Activated CD8-positive, alpha-beta memory T cell treated with anti-CD3 and anti-CD28 coated beads for 36 hours (primary cell): Measurements from ENCODE around the gene CADPS2. TPM values are rescaled to one million over a fixed set of nuclear protein-coding genes. Genes with fewer than 3 reads are reported as not detected.

Experiments
- CTCF ChIA-PET: fragments of 350-600 bp; sonication (Branson Sonifier 250); formaldehyde crosslinking; loops from one replicate; lab custom pipeline; 2021; ENCODE audit warnings: antibody characterized with exemption; lab: Charles Lee
- POLR2A ChIA-PET: fragments of 350-600 bp; sonication (Branson Sonifier 250); formaldehyde crosslinking; loops from one replicate; lab custom pipeline; 2021; ENCODE audit warnings: antibody characterized with exemption; lab: Charles Lee
- total RNA-seq, 2 experiments: library from RNA; stranded (reverse); gene quantifications; one replicate each; pipeline ENCODE4 v1.2.3, GENCODE V29; 2021

CADPS2 gene
- total RNA-seq, 2 experiments from 2014 or later = not detected

DNA sequence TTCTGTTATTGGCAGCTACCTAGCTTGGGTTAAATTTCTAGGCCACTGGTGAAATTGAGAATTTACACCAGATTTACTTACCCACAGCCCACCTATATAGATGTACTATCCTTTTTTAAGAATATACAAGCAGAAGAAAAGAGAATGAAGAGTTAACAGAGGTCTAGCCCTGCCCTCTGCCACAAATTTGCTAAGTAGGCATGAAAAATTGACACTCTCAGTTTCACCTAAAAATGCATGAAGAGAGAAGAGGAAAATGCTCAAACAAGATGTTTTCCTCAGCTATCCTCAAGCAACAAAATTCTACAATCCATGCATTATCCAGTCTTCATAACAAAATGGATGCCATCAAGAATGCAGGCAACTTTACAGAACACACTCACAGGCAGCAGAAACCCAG is 158.9 kb downstream of the CADPS2 start:
- CTCF ChIA-PET = no interaction called here

DNA sequence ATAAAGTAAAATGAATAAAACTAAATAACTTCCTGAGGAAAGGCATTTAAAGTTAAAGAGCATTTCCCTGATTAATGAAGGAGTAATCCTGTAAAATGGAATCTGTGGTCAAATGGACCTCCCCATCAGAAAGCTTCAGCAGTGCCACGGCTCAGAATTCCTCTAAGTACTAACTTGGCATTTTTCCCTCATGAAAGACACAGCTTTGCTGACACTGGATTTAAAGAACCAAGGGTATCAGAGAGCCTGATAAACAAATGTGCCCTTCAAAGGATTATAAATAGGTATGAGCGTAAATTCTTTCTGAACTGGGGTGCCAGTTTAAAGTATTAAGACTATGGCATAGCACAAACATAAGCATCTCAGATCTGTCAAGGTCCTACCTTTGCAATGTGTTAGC is 159.4 kb downstream of the CADPS2 start:
- ChIA-PET CTCF (no interaction called here), POLR2A (no interaction called here)

More for the DNA sequence above, 158.9 kb downstream of the CADPS2 start:
- POLR2A ChIA-PET = no interaction called here

DNA sequence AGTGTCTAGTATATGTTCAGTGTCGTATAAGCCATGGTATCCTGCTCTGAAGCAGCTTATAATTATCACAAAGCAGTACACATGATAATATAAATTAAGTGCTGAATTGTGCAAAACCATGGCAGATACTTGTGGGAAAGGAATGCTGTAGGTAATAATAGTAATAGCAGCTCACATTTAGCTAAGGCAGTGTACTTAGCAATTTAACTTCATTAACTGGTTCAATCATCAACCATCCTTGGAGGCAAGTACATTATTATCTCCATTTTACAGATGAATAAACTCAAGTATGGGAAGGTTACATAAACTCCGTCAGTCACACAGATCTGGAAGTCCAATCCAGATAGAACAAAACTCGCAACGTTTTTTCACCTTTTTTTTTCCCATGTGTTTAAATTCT is 161.9 kb downstream of the CADPS2 start:
- ChIA-PET POLR2A (no interaction called here), CTCF (no interaction called here)

DNA sequence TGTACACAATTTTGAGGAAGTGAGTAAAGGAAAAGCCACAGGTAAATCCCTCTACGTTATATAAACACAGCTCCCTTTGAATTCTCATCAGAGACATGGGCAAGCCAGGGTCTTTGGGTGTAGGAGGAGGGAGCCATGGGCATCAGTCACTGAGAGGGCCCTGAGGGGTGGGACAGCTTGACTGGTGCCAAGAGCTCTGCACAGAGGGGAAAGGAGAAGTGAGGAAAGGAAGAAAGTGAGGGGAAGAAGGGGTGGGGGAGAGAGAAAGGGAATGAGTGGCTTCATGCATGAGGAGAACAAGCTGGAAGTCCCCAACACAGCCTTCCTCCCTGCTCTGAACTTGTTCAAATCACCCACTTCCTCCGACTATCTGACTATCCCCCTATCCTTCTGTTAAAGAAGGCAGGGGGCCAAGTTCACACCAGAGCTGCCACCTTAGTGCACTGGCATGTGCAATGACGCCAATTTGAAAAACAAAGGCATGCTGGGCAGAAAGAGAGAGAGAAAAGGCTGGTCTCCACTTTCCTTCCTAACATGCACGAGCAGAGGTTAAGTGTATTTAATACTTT is 167.2 kb downstream of the CADPS2 start:
- CTCF ChIA-PET = no interaction called here
- POLR2A ChIA-PET = no interaction called here

DNA sequence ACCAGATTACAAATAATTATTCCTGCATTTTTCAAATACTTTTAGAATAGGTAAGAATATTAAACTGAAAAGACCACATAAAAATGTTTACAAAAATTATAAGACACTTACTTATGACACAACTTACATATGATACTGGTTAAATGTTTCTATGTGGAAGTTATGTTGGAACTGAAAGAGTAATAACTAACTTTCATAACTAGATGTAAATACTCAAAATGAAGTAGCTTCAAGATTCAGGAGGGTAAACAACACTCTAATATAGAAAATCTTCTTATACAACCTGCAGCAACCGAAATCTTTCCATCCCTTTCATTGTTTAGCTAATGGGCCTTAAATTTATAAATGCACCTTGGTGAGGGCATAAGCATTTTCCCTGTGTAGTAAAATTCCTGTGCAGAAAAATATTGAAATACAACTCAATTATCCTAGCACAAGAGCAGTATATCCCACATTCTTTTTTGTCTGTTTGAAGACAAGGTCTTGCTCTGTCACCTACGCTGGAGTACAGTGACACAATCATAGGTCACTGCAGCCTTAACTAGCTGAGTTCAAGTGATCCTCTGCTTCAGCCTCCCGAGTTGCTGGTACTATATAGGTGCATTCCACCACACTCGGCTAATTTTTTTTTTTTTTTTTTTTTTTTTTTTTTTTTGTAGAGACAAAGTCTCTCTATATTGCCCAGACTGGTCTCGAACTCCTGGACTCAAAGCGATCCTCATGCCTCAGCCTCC is 168.7 kb downstream of the CADPS2 start:
- CTCF ChIA-PET = no interaction called here

DNA sequence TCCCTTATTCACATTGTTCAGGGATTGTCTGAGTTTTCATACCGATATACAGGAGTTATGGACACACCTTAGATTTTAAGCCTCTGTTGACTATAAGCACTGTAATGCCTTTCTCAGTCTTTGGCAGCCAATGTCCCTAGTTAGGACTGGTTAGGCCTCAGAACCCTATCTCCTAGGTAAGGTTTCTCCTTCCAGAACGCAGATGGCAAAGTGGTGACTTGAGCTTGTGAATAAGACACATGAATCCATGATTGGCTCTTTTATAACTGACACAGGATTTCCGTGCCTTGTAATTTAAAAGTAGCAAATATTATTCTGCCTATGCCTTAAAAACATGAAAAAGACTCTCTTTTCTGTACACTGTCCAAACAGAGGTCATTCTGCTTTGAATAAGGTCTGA is 171.1 kb downstream of the CADPS2 start:
- POLR2A ChIA-PET = no interaction called here
- CTCF ChIA-PET = no interaction called here

More for the DNA sequence above, 168.7 kb downstream of the CADPS2 start:
- POLR2A ChIA-PET = no interaction called here

DNA sequence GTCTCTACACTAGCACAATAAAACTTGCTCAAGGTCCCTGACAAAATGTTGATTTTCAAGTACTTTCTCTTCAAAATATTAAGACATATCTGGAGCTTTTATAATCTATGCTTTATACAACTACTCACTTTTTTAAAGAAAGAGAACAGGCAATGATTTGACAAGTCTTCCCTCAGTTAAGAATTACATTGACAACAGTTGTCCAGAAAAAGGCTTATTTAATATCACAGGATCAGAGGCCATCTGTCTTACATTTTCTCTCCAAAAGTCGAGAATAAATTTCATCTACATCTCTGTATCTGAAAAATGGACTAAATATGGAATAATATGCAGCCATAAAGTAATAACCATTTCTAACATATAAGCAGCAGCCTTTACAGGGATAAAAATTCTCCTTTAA is 175.3 kb downstream of the CADPS2 start:
- ChIA-PET POLR2A (no interaction called here), CTCF (no interaction called here)

DNA sequence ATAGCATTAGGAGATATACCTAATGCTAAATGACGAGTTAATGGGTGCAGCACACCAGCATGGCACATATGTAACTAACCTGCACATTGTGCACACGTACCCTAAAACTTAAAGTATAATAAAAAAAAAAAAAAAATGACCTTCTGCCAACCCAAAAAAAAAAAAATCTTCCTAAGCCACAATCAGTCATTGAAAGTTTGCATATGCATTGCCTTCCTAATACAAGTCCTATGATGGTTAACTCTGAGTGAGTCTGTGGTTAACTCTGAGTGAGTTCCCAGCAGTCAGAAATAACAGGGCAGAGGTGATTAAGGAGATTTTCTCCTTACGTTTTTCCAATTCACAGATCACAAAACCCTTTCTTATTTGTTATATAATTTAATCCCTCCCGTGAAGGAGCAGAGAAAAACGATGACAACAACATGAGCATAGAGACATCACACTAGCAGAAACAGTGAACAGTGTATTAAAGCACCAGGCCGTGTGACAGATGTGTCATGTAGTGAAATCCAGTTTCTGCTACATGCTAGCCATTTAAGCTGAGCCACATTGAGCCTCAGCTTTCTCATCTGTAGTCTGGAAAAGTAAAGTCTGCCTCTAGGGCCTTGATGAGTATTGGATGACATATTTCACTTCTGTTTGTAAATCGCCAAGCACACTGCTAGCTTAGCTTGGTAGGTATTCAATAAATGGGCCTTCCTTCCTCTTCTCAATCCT is 176.2 kb downstream of the CADPS2 start:
- ChIA-PET POLR2A (no interaction called here), CTCF (no interaction called here)

DNA sequence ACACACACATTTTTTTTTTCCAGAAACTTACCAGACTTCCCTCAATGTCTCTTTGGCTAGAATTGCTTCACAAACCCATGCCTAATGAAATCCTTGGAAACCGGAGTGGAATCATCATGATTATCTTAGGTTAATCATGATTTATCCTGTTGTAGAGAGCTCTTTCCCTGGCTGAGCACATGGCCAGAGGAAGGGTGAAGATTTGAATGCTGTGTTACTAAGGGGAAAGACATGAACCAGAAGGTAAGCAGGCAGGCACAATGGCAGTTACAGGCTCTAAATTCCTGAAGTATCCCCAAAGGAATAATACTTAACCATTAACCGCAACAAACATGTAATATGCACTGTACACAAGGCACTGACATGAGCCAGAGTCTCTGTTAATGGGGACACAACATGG is 179.4 kb downstream of the CADPS2 start:
- CTCF ChIA-PET = no interaction called here

DNA sequence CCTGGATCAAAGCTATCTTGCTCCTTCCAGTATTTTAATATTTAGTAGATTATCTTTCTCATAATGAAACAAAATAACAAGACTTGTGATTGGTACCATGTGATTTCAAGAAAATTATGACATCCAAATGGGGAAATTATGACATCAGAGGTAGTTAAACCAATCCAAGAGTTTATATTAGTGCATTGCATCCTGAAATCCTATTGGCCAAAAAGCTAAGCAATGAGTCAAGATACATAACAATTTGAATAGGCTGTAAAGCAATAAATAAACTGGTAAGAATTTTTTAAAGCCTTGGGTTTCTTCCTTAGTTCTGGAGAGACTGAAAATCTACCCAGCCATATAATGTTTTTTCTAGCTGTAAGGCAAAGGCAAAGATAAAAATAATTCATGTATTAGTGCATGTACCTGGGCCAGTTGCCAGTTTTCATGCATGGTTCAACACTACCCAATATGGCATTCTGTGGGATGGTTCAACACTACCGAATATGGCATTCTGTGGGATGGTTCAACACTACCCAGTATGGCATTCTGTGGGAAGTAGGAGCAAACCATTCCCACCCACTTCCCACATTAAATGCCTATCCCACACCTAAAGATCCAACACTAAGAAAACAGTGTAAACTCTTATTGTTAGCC is 183.3 kb downstream of the CADPS2 start, which contains the start of gene RNF148:
Gene RNF148, minus strand, starts transcription at position 51 of the 639 bp plus-strand sequence. CDS start 172 bp downstream, outside the sequence.
- POLR2A ChIA-PET = no interaction called here
- CTCF ChIA-PET = no interaction called here

More for the DNA sequence above, 179.4 kb downstream of the CADPS2 start:
- POLR2A ChIA-PET = no interaction called here

DNA sequence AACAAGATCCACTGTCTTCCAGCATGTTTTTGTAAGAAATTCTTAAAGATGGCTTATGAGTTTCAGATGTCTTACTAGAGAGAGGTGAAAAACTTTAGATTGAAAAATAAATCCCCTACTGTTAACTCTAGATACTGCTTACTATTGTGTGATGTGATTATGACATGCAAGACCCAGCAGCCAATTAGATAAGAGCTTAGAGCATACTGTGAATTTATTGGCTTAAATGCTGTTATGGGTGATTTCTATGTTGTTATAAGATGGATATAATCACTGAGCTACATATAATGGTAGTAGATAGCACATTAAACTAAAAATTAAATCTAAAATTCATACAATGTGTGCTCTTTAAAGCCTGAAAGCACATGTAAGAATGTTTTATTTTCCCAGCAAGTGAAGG is 187.2 kb downstream of the CADPS2 start, which contains the start of gene RNF133:
Gene RNF133, minus strand, starts transcription at position 101 of the 400 bp plus-strand sequence. CDS start 199 bp downstream, outside the sequence.
- ChIA-PET CTCF (no interaction called here), POLR2A (no interaction called here)

DNA sequence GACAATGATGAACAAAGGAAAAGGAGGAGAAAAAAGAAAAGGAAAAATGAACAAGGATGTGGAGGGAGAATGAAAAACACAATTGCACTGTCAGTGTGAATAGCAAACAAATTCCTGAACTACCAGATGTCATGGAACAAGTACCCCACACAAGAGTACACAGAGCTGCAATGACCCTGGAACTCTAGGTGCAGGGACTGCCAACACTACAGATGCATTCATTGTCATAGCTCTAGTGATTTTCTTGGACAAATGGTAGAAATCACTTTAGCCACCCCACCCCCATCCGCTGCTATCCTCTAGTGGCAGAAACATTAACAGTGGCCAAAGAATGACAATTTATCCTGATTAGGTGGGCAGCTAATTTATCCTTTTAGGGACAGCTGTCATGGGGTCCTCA is 190.4 kb downstream of the CADPS2 start:
- ChIA-PET POLR2A (interaction anchor here (0.6 kb wide), 1 partner anchor 108 kb away, joined by 8 read pairs; no protein-coding TSS in a partner anchor), CTCF (no interaction called here)

DNA sequence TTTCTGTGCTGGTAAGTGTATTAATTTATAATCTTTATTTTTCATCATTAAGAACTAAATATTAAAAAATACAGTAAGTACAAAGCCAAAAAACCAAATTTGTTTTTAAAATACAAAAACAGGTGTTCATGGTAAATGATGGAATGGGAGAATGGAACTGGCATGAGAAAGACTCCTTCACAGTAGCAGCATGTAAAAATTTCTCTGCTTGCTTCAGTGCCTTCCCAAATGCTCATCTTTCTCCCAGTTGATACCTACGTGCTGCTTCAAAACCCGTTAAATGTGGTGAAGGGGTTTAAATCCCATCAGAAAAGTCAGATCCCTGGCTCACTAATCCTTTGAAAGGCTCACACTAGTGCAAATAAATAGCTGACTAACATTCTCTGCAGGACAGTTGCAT is 191.6 kb downstream of the CADPS2 start:
- CTCF ChIA-PET = no interaction called here
- POLR2A ChIA-PET = no interaction called here

DNA sequence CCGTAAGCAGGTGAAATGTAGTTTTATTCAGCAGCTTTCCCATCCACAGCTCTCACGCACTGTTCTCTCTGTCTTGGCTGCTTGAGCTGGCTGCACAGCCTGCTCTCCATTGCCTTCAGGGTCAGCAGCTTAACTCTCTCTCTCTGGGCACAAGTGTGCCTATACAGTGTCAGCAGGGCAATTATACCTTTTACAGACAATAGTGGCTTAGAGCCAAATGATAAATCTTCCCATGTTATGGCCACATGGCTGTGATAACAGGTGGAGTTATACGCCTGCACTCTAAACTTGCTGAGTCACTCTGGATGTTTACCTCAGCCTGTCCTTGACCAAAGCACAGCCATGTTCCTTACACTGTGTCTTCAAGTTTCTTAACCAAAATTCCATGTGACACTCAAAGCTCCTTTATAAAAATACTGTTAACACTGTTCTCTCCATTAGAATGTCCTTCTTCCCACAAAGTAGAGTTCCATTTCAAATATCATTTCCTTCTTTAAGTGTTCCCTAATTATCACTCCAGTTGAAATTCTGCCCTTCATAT is 193.4 kb downstream of the CADPS2 start:
- POLR2A ChIA-PET = no interaction called here
- CTCF ChIA-PET = no interaction called here

DNA sequence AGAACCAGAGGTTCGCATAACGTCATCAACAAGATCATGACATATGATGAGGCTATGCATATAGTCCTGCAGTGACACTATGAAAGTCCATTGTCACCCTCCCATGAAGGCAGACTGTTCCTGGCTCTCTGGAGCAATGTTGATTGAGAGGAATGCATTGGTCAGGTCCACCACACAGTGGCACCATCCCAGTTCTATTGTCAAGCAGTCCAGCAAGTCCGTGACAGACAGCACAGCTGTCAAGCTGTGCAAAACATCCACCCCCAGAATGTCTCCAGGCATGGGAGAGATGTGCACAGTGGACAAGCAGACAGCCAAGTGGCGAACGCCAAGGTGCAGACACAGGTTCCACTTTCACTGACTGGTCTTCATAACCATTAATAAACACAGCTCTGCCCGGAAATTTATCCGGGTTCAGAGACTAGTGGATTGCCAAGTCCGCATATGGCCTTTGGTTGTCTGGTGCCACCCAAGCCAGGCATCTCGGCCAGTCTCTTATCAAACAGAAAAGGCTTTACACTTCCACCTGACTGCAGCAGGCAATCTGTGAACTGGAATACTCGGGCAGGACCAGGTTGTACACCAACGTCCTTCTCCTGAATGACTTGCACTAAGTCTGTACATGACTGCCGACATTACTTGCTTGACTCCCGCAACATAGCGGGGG is 194.6 kb downstream of the CADPS2 start:
- CTCF ChIA-PET = no interaction called here
- POLR2A ChIA-PET = no interaction called here

DNA sequence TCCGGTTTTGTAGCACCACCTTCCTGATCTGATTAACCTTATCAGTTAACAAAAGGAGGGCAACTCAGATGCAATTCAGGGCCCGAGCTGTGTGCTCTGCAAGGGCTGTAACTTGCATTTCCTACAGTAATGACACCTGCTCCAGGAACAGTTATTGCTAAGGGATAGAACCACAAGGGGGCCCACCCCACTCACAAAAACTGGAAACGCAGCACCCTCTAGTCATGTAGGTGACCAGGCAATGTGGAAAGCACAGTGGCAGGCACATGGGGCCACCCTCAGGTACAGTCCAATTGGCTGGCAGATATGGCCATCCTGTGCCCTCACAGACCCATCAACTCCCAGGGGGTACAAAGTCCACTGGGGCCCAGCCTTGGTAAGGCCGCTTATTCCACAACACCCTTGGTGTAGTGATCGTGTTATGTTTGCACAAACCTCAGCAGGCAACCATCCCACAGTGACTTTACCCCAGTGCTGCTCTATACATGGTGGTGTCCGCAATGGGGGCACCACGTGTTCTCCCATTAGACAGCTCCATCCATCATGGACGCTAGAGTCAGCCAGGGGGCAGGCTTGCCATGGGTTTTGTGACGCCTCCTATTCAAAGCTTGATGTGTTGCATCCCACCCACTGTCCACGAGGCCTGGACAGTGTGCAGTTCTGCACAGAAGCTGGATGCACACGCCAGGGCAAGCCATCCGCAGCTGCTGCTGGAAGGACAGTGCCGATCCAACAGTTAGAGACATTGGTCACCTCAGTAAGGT is 196.7 kb downstream of the CADPS2 start:
- ChIA-PET POLR2A (no interaction called here), CTCF (no interaction called here)

DNA sequence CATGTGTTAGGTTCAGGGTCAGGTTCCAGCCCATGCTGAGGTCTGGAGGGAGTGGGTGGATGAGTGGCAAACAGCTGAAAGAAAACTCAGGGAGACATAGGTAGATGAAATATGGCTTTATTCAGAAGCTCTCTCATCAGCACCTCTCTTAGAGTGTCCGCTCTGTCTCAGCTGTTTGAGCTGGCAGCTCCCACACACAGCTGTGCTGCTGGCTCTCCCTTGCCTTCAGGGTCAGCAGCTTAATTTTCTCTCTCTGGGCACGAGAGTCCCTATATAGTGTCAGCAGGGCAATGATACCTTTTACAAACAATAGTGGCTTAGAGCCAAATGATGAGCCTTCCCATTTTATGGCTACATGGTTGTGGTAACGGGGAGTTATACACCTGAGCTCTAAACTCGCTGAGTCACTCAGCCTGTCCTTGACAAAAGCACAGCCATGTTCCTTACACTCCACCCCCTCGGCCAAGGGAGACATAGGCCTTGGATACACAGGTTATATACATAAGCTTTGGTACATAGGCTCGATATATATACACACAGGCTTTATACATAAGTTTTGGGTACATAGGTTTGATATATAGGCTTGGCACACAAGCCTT is 197.8 kb downstream of the CADPS2 start:
- ChIA-PET CTCF (no interaction called here), POLR2A (no interaction called here)

DNA sequence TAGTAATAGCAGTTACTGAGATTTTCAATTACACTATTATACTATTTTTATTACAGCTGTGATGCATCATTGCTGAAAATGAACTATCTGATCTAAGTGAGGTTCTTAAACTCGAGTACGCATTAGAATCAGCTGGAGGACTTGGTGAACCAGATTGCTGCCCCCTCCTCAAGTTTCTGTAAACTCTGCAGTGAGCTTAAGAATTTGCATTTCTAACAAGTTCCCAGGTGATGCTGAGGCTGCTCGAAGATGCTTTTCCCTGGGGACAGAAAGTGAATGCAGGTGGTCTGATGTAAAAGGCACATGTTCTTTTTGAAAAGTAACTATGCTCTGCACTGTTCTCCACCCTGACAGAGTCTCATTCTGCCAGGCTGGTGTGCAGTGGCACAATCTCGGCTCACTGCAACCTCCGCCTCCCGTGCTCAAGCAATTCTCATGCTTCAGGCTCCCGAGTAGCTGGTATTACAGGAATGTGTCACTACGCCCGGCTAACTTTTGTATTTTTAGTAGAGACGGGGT is 199.8 kb downstream of the CADPS2 start:
- ChIA-PET CTCF (no interaction called here), POLR2A (no interaction called here)
